VCaP (cell line): ENCODE measurements around the gene GTSF1L.

Experiments used
- H3K27ac ChIP-seq: fragments of 450-650 bp; 2 replicates; pipeline ENCODE4 v1.5.1; 2017
- TF ChIP-seq, protein P1 (sequence below): fragments of 450-650 bp; conservative IDR thresholded peaks from 2 replicates; pipeline ENCODE4 v1.5.1; 2017; ENCODE audit warnings: mild to moderate bottlenecking, moderate library complexity

The GTSF1L gene

DNA sequence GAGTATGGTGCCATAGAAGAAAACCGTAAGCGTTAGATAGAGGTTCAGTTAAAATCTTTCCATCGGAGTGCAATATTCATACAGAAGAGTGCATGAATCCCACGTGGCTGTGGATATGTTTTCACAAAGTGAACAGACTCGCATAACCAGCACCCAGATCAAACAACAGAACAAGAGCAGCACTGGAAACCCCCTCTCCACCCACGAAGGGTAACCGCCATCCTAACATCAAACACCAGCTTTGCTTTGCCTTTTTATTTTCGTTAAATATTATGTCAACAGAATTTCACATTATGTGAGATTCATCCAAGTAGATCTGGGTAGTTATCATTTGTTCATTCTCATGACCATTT lies 4.7 kb downstream of the GTSF1L start:
- TF ChIP-seq, protein P1, sequence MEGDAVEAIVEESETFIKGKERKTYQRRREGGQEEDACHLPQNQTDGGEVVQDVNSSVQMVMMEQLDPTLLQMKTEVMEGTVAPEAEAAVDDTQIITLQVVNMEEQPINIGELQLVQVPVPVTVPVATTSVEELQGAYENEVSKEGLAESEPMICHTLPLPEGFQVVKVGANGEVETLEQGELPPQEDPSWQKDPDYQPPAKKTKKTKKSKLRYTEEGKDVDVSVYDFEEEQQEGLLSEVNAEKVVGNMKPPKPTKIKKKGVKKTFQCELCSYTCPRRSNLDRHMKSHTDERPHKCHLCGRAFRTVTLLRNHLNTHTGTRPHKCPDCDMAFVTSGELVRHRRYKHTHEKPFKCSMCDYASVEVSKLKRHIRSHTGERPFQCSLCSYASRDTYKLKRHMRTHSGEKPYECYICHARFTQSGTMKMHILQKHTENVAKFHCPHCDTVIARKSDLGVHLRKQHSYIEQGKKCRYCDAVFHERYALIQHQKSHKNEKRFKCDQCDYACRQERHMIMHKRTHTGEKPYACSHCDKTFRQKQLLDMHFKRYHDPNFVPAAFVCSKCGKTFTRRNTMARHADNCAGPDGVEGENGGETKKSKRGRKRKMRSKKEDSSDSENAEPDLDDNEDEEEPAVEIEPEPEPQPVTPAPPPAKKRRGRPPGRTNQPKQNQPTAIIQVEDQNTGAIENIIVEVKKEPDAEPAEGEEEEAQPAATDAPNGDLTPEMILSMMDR: no peak
- peak overlapping the region; percentile 28 for H3K27ac ChIP-seq

DNA sequence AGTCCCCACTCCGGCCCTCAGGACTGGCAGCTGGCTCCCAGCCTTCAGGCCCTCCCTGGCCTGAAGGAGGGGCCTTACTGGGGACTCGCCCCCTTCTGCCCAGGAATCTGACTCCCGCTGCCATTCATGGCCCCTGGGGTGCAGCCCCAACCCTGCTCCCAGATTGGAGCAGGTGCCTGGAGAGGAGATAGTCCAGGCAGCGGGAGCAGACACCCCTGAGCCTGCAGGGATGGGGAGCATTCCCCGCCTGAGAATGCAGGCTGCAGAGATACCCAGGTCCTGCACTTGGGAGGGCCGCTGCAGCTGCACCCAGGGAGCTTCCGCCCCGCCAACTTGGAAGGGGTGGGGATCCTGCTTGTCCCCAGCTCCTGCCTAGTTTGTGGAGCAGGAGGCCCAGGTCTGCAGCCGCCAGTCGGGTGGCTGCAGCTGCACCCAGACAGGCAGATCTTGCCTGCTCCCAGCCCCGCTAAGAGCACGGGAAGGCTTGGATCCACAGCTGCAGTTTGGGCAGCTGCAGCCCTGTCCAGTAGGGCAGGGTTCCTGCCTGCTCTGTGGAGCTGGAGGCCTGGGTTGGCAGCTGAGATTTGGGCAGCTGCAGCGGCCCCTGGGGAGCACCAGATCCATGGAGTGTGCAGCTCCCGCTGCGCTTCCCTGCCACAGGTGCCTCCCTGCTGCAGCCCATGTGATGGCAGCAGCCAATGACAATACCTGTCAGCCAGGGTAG lies 5.2 kb downstream of the GTSF1L start:
- TF ChIP-seq, protein P1: no peak
- H3K27ac ChIP-seq: peak overlapping the region; percentile 28

DNA sequence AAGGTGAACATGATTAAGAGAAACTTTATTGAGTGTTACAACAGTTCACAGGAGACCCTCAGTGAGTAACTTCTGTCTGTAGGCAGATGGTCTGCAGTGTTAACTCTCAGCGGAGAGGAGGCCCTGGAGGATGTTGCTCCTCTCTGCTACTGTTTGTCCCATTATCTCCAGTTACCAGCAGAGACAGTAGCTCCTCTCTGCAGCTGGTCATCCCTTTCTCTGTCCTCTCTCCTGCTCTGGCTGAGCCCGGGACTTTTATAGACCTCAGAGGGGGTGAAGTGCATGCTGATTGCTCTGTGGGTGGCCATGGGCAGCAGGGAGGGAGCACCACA lies 5.7 kb downstream of the GTSF1L start:
- TF ChIP-seq, protein P1: no peak
- H3K27ac ChIP-seq: peak overlapping the region; percentile 28; the same call in 1 of the 2 replicates

DNA sequence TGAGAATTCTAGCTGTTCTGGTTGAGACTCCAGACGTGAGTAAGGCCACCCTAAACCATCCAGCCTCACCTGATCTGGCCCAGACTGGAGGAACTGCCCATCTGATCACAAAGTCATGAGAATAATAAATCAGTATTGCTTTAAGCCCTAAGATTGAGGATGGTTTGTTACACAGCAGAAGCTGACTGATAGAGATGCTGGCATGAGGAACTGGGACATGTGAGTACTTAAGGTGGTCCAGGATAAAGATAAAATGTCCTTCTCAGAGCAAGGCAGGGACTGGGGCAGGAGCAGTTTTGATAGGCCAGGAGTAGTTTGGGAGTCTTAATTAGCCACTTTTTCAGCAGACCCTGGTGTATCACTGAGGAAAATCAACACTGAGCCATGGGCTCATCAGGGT lies 6.8 kb downstream of the GTSF1L start:
- TF ChIP-seq, protein P1: no peak
- H3K27ac ChIP-seq: no peak overlapping the region

DNA sequence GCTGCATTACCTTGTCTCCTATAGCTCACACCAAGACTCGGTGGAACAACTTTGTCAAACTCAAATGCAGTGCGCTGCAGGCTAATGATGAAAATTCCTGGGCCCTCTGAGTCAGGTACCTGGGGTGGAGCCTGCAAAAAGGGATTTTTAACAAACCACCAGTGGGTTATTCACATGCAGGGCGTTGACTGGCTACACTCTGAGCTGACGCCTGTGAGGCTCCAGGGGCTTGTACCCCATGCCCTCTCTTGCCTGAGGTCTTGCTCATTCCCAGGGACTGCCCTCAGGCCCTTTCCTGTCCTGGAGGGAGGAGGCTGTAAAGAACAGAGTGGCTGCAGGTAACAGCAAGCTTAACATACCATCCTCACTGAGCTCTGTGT lies 9.2 kb downstream of the GTSF1L start:
- TF ChIP-seq, protein P1: no peak
- no peak overlapping the region for H3K27ac ChIP-seq

DNA sequence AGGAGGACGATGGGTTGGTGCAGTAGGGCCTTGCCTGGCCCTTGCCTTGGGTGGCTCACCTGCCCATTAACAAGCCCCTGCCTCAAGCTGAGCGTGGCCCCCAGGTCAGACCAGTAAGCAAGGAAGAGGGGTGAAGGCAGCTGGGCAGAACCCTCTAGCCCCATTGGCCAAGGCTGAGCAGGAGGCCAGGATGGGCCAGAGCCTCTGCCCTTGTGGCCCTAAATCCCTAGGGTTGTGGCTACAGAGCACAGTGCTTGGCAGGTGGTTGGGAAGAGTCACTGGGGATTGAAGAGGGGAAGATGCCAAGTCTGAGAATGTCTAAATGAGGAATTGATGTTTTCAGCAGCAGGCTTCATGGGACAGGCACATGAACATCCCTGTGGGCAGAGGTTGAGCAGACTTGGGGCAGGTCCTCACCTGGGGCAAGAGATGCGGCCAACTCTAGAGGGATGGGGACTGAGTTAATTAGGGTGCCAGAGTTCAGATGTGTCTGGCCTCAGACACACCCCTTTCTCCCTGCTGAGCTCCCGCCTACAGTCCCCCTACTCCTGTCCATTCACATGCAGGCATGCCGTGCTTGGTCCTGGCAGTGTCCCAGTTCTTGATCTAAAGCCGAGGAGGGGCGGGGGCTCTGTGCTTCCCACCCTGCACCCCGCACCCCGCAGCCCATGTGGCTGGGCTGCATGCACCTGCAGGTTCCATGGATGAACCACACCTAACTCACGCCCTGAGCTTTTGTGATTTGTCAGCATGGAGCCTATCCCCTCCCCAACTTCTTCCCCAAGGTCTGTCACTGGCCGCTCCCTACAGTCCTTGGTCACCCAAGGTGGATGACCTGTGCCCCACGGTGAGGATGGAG lies 9.8 kb downstream of the GTSF1L start:
- H3K27ac ChIP-seq: no peak overlapping the region
- TF ChIP-seq, protein P1: no peak

DNA sequence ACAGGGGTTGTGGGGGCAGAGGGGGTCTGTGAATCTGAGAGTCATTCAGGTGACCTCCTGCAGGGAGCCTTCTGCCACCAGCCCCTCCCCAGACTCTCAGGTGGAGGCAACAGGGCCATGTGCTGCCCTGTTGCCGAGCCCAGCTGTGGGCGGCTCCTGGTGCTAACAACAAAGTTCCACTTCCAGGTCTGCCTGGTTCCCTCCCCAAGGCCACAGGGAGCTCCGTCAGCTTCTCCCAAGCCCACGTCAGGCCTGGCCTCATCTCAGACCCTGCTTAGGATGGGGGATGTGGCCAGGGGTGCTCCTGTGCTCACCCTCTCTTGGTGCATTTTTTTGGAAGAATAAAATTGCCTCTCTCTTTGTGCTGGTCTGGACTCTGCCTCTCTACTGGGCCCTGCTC lies 10.7 kb downstream of the GTSF1L start:
- no peak overlapping the region for H3K27ac ChIP-seq
- TF ChIP-seq, protein P1: no peak
